C4-2B (cell line): ENCODE results near the gene SMIM24.
"Not testable (repeated sequence)": the region's sequence is repeated elsewhere in the genome, so short reads cannot be mapped to it uniquely, and the experiment has no call there.

Experiments used
- H3K27ac ChIP-seq: fragments of 450-650 bp; 2 replicates; pipeline ENCODE4 v1.5.1; 2017
- ZFX ChIP-seq: fragments of 450-650 bp; IDR thresholded peaks from 2 replicates; pipeline ENCODE4 v1.6.1; 2017
- TF ChIP-seq, protein P1 (sequence below): fragments of 450-650 bp; conservative IDR thresholded peaks from 2 replicates; pipeline ENCODE4 v1.5.1; 2017; ENCODE audit warnings: mild to moderate bottlenecking

SMIM24 gene

DNA sequence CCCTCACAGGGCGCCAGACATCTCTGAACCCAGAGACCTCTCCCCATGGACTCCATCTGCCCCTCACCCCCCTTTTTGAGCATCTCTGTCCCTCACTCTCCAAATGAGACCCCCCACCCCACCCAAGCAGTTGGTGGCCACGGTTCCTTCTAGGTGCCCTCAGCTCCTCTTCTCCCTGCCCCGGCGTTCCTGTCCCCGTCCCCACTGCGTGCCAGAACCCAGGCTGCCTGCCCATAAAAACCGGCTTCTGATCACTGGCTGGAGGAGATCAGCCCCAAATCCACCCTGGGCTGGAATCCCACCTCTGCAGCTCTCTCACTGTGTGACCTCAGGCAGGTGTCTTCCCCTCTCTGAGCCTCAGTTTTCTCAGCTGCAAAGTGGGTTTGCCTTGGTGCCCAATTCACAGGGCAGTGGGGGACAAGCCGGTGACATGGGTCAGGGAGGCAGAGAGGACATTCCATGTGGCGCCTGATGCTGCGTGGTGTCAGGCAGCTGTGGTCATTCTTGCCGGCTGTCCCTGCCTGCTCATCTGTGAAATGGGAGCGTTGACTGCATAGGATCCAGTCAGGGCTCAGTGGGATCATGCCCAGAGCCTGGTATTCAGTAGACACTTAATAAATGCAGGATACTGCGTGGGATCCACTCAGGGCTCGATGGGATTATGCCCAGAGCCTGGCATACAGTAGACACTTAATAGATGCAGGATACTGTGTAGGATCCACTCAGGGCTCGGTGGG lies 25.5 kb downstream of the SMIM24 start:
- no peak overlapping the region for H3K27ac ChIP-seq
- TF ChIP-seq ZFX, result no peak
- TF ChIP-seq, protein P1, sequence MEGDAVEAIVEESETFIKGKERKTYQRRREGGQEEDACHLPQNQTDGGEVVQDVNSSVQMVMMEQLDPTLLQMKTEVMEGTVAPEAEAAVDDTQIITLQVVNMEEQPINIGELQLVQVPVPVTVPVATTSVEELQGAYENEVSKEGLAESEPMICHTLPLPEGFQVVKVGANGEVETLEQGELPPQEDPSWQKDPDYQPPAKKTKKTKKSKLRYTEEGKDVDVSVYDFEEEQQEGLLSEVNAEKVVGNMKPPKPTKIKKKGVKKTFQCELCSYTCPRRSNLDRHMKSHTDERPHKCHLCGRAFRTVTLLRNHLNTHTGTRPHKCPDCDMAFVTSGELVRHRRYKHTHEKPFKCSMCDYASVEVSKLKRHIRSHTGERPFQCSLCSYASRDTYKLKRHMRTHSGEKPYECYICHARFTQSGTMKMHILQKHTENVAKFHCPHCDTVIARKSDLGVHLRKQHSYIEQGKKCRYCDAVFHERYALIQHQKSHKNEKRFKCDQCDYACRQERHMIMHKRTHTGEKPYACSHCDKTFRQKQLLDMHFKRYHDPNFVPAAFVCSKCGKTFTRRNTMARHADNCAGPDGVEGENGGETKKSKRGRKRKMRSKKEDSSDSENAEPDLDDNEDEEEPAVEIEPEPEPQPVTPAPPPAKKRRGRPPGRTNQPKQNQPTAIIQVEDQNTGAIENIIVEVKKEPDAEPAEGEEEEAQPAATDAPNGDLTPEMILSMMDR, result no peak

DNA sequence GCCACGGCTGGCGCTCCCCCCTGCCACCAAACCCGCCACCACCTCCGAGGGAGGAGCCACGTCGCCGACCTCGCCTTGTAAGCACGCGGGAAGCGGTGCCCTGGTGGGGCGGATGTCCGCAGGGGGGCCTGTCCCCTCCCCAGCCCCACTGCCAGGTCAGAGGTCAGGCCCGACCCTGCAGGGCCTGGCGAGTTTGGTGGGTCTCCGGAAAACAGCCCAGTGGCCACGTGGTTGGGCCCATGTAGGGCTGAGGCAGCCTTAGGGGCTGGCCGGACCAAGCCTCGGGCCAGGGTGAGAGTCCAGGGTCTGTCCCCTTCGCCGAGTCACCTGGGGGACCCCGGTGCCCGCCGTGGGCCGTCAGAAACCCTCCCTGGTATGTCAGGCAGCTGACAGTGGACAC lies 26.5 kb downstream of the SMIM24 start:
- no peak for TF ChIP-seq ZFX
- TF ChIP-seq, protein P1, result no peak
- no peak overlapping the region for H3K27ac ChIP-seq

DNA sequence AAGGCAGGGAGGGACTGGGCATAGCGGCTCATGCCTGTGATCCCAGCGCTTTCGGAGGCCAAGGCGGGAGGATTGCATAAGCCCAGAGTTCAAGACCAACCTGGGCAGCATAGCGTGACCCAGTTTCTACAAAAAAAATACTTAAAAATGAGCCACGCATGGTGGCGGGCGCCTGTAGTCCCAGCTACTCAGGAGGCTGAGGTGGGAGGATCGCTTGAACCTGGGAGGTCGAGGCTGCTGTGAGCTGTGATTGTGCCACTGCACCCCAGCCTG lies 27.4 kb downstream of the SMIM24 start:
- not testable (repeated sequence) for H3K27ac ChIP-seq

DNA sequence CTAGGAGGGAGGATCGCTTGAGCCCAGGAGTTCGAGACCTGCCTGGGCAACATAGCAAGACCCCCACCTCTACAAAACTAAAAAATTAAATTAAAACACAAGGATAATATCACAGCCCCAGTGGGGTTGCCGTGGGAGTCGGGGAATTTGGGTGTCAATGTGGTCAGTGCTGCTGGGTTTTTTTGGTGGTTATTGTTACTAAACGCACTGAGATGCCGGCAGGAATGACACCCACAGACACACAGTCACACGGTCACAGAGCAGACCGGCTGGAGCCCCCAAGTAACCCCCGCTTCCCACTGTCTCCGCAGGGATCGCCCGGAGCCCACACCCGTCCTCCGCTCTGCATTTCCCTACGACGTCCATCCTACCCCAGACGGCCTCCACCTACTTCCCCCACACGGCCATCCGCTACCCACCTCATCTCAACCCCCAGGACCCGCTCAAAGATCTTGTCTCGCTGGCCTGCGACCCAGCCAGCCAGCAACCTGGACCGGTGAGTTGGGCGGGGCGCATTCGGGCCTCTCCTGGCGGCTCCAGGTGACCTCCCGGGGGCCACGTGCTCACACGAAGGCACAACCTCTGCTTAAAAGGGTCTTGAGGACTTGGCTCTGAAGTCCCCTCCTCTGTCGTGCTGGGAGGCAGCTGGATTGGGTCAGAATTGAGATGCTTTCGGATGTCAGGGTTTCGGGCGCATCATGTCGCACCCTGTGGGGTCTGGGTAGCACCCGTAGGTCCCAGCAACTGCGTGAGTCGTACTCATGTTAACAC lies 28.0 kb downstream of the SMIM24 start:
- no peak for TF ChIP-seq ZFX
- TF ChIP-seq, protein P1, result no peak
- no peak overlapping the region for H3K27ac ChIP-seq

DNA sequence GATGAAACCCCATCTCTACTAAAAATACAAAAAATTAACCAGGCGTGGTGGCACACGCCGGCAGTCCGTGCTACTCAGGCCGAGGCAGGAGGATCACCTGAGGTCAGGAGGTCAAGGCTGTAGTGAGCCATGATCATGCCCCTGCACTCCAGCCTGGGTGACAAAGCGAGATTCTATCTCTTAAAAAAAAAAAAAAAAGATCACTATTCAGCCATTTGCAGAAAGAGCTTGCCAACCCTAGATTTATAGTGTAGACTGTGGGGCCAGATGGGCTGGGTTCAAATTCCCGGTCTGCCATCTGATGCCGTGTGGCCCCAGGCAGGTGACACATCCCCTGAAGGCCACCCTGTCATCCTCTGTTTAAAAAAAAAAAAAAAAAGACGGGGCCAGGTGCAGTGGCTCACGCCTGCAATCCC lies 28.9 kb downstream of the SMIM24 start:
- H3K27ac ChIP-seq, result no peak overlapping the region
- no peak for TF ChIP-seq ZFX
- TF ChIP-seq, protein P1, result no peak

DNA sequence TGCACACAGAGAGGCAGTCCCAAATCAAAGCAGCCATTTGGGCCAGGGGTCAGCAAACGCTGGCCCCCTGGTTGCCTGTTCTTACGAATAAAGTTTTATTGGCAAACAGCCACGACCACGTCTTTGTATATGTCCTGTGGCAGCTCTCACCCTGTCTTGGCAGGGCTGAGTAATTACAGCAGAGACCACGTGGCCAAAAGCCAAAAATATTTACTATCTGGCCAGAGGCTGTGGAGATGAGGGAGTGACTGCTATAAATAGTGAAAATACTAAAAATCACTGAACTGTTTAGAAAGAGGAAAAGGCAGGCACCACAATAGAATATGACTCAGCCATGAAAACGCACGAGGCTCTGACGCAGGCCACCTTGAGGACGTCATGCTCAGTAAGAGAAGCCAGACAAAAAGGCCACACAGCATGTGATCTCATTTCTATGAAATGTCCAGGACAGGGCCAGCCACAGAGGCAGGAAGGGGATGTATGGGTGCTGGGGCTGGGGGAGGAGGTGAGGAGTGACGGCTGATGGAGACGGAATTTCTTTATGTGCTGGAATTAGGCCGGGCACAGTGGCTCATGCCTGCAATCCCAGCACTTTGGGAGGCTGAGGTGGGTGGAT lies 29.4 kb downstream of the SMIM24 start:
- H3K27ac ChIP-seq, result no peak overlapping the region
- TF ChIP-seq, protein P1, result no peak
- no peak for TF ChIP-seq ZFX

DNA sequence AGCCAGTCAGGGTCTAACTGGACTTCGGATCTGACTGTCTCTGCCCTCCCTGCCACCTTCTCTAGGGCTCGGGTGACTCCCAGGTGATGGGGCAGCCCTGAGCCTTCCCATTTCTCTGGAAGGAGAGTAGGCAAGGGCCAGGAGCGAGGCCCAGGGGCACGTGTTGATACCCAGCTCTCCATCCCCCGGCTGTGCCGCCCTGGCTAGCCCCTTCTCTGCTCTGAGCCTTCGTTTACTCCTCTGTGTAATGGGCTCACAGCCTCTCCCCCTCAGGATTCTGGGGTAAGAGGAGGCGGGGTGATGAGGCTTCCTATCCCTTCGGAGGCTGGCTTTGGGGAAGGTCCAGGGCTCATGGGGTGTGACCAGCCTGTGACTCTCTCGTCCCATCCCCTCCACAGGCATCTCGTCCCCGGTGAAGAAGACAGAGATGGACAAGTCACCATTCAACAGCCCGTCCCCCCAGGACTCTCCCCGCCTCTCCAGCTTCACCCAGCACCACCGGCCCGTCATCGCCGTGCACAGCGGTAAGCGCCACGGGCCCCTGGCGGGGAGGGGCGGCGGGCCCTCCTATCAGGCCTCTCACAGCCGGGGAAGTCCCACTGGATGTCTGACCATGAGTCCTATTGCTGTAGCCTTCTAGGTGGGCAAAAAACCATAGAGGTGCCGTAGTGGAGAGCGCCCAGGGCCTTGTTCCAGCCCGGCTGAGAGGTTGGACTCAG lies 31.6 kb downstream of the SMIM24 start:
- TF ChIP-seq, protein P1, result no peak
- no peak for TF ChIP-seq ZFX
- no peak overlapping the region for H3K27ac ChIP-seq

DNA sequence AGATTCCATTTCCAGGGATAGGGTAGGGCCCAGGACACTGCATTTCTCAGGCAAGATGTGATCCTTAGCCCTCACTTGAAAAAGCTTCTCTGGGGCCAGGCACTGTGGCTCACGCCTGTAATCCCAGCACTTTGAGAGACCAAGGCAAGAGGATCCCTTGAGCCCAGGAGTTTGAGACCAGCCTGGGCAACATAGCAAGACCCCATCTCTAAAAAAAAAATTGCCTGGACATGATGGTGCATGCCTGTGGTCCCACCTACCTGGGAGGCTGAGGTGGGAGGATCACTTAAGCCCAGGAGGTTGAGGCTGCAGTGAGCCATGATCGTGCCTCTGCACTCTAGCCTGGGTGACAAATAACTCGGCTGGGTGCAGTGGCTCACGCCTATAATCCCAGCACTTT lies 33.7 kb downstream of the SMIM24 start:
- not testable (repeated sequence) for H3K27ac ChIP-seq
